ENCODE data around the gene ABCD1. TPM values are rescaled to one million over a fixed set of nuclear protein-coding genes. Genes with fewer than 3 reads are reported as not detected.

ABCD1 gene
- total and polyA plus RNA-seq, 9 of the 15 experiments (the other 6 are each of a cell fraction or from before 2014, with no cell fraction given): 0.07 to 6.9 (median 2.2) TPM

- TF ChIP-seq MGA (IDR thresholded peaks at IDR 0.05) (no peak), KLF1 (tag; IDR thresholded peaks at IDR 0.05) (no peak), KLF10 (CRISPR knock-in tag; IDR thresholded peaks at IDR 0.05) (no peak), KLF6 (CRISPR knock-in tag; IDR thresholded peaks at IDR 0.05; ENCODE audit: borderline replicate concordance) (no peak)
Measured at GRCh38 chrX:153772316-153773217, 47.9 kb downstream of the ABCD1 start (continued).
